HepG2 (cell line): ENCODE data around the gene SLC29A3. TPM values are rescaled to one million over a fixed set of nuclear protein-coding genes. Genes with fewer than 3 reads are reported as not detected.

Experiments used
- ATAC-seq: fragments of 200-7000 bp; cut with Tn5 transposase; 3 replicates; pipeline ENCODE4 v1.9.1; 2020; ENCODE audit warnings: mild to moderate bottlenecking, moderate library complexity
- BruUV-seq: library from RNA; stranded (reverse); fragments of 400-500 nt; replicated peaks from 2 replicates; lab custom pipeline; 2021; lab: Mats Ljungman, UMichigan
- CTCF ChIA-PET: fragments of 300-600 bp; formaldehyde crosslinking; extraction: SDS; loops from one replicate; lab custom pipeline; 2021; ENCODE audit warnings: low total read pairs, inconsistent platforms, low intra/inter-chr PET ratio; lab: Yijun Ruan, JAX
- POLR2A ChIA-PET: fragments of 350-600 bp; sonication (Branson Sonifier 250); formaldehyde crosslinking; loops from one replicate; lab custom pipeline; 2020; ENCODE audit warnings: antibody characterized with exemption, inconsistent platforms; lab: Yijun Ruan, JAX
- DNase-seq: peaks from one replicate; pipeline ENCODE4 v3.0.0-alpha.2; 2015; ENCODE audit warnings: low spot score
- FAIRE-seq: peaks from 3 replicates; lab custom pipeline; 2011; peaks lifted over from hg19 to GRCh38; lab: Jason Lieb, UNC
- H2AFZ ChIP-seq: one replicate; pipeline ENCODE4 v1.6.1; 2011; ENCODE audit warnings: low read length, inconsistent platforms
- H3K27ac ChIP-seq: fragments of 300-600 bp; 3 replicates; pipeline ENCODE4 v1.8.0; 2011; ENCODE audit warnings: mixed run types, mild to moderate bottlenecking, mixed read lengths, low read length, inconsistent platforms; ENCODE audit not compliant: insufficient read depth; ENCODE audit errors: extremely low read length
- H3K27me3 ChIP-seq, 2 experiments: fragments of 200-600 bp in 1 of 2; 2 replicates in 1 of 2; 3 replicates in 1 of 2; pipeline versions ENCODE4 v1.6.0 to v1.8.0; 2011; ENCODE audit warnings: low read length in 2 of 2, mild to moderate bottlenecking in 2 of 2, moderate library complexity in 2 of 2, inconsistent platforms in 1 of 2; ENCODE audit not compliant: insufficient read depth in 2 of 2, control insufficient read depth in 1 of 2
- H3K36me3 ChIP-seq, 2 experiments: fragments of 200-600 bp in 1 of 2; replicated peaks in 1 of 2; 2 replicates in 1 of 2; 3 replicates in 1 of 2; pipeline versions ENCODE4 v1.5.1 to v1.8.0; 2011; ENCODE audit warnings: low read length in 2 of 2, inconsistent platforms in 1 of 2; ENCODE audit not compliant: insufficient read depth in 2 of 2, control insufficient read depth in 1 of 2
- H3K4me1 ChIP-seq: 2 replicates; pipeline ENCODE4 v1.5.1; 2012; ENCODE audit warnings: low read length, inconsistent platforms; ENCODE audit not compliant: insufficient read depth
- H3K4me2 ChIP-seq: 2 replicates; pipeline ENCODE4 v1.6.0; 2011; ENCODE audit warnings: low read depth, low read length, inconsistent platforms
- H3K4me3 ChIP-seq, 3 experiments: fragments of 200-600 bp in 1 of 3; sonication (generic), shearing (Covaris generic) in 1 of 3; replicated peaks in 1 of 3; 2 replicates each; pipeline ENCODE4 v1.5.1; 2011 to 2016; ENCODE audit warnings: low read length in 3 of 3, inconsistent platforms in 2 of 3, low read depth in 2 of 3, mild to moderate bottlenecking in 2 of 3, control low read depth in 1 of 3, mixed read lengths in 1 of 3; ENCODE audit not compliant: insufficient read depth in 1 of 3
- H3K79me2 ChIP-seq: one replicate; pipeline ENCODE4 v1.6.1; 2011; ENCODE audit warnings: low read length, inconsistent platforms; ENCODE audit not compliant: insufficient read depth
- H3K9ac ChIP-seq: 2 replicates; pipeline ENCODE4 v1.6.0; 2011; ENCODE audit warnings: mild to moderate bottlenecking, low read depth, low read length, inconsistent platforms; ENCODE audit not compliant: insufficient read depth
- H3K9me3 ChIP-seq: 2 replicates; pipeline ENCODE4 v1.5.1; 2012; ENCODE audit warnings: mild to moderate bottlenecking, low read length
- H4K20me1 ChIP-seq: 2 replicates; pipeline ENCODE4 v1.6.0; 2011; ENCODE audit warnings: inconsistent platforms, mild to moderate bottlenecking, low read length, moderate library complexity; ENCODE audit not compliant: insufficient read depth
- ARID2 ChIP-seq: sonication (generic); formaldehyde crosslinking; IDR thresholded peaks from 2 replicates; pipeline ENCODE4 v1.8.1; 2022; ENCODE audit warnings: mild to moderate bottlenecking, missing genetic modification reagents, borderline replicate concordance
- CENPT ChIP-seq: sonication (generic); formaldehyde crosslinking; IDR thresholded peaks from 2 replicates; pipeline ENCODE4 v1.8.0; 2022; ENCODE audit warnings: low read depth, mild to moderate bottlenecking, moderate library complexity, missing genetic modification reagents
- E2F2 ChIP-seq: sonication (generic); formaldehyde crosslinking; IDR thresholded peaks from 2 replicates; pipeline ENCODE4 v1.4.0; 2020; ENCODE audit warnings: missing genetic modification reagents, borderline replicate concordance
- HINFP ChIP-seq: sonication (generic); formaldehyde crosslinking; IDR thresholded peaks from 2 replicates; pipeline ENCODE4 v1.4.0; 2020; ENCODE audit warnings: low read depth, mild to moderate bottlenecking, missing genetic modification reagents
- KLF12 ChIP-seq: sonication (generic); formaldehyde crosslinking; IDR thresholded peaks from 2 replicates; pipeline ENCODE4 v1.4.0; 2020; ENCODE audit warnings: missing genetic modification reagents, borderline replicate concordance
- KLF13 ChIP-seq: sonication (generic); formaldehyde crosslinking; IDR thresholded peaks from 2 replicates; pipeline ENCODE4 v1.4.0; 2020; ENCODE audit warnings: mild to moderate bottlenecking, missing genetic modification reagents
- NCOA2 ChIP-seq: sonication (generic); formaldehyde crosslinking; IDR thresholded peaks from 2 replicates; pipeline ENCODE4 v1.8.0; 2022; ENCODE audit warnings: inconsistent platforms
- RAD51 ChIP-seq: fragments of 450-650 bp; IDR thresholded peaks from 2 replicates; pipeline ENCODE4 v1.6.1; 2016; ENCODE audit warnings: borderline replicate concordance
- SMARCE1 ChIP-seq: fragments of 450-650 bp; IDR thresholded peaks from 2 replicates; pipeline ENCODE4 v1.6.1; 2017; ENCODE audit warnings: borderline replicate concordance
- SNAPC2 ChIP-seq: sonication (generic); formaldehyde crosslinking; IDR thresholded peaks from 2 replicates; pipeline ENCODE4 v1.8.1; 2022; ENCODE audit warnings: mild to moderate bottlenecking, missing genetic modification reagents
- ZBTB8A ChIP-seq: sonication (generic); formaldehyde crosslinking; IDR thresholded peaks from 2 replicates; pipeline ENCODE4 v1.4.0; 2020; ENCODE audit warnings: mild to moderate bottlenecking, low read depth, missing genetic modification reagents, borderline replicate concordance
- ZNF280B ChIP-seq: sonication (generic); formaldehyde crosslinking; IDR thresholded peaks from 2 replicates; pipeline ENCODE4 v1.5.0; 2020; ENCODE audit warnings: missing genetic modification reagents, mild to moderate bottlenecking, borderline replicate concordance
- ZNF543 ChIP-seq: sonication (generic); formaldehyde crosslinking; IDR thresholded peaks from 2 replicates; pipeline ENCODE4 v1.4.0; 2020; ENCODE audit warnings: mild to moderate bottlenecking, missing genetic modification reagents
- ZNF552 ChIP-seq: sonication (generic); formaldehyde crosslinking; IDR thresholded peaks from 2 replicates; pipeline ENCODE4 v1.9.0; 2022; ENCODE audit warnings: missing genetic modification reagents, mild to moderate bottlenecking, borderline replicate concordance
- WGBS: methylation state at CpG from one replicate; pipeline ENCODE4 v1.1.6; 2017; ENCODE audit warnings: low lambda C conversion rate; 5-methylcytosine and 5-hydroxymethylcytosine counted together
- in situ Hi-C: cut with HindIII; loops from 2 replicates; pipeline ENCODE4 v1.10.0; 2017; ENCODE audit warnings: low pct_unique_long_range_greater_than_20kb; ENCODE audit not compliant: extremely low pct_ligation_motif_present
- intact Hi-C: fragments of 100-400 bp; cut with micrococcal nuclease; formaldehyde crosslinking; loops from one replicate; pipeline ENCODE4 v1.10.0; 2022; ENCODE audit not compliant: unreplicated experiment
- polyA plus RNA-seq, 8 experiments: library from polyadenylated mRNA; depleted of rRNA in 3 of 8; stranded (reverse) in 7 of 8; unstranded in 1 of 8; fragments of >200 nt; fragmentation: Illumina TruSeq in 4 of 8; extraction: Trizol in 4 of 8; gene quantifications; 2 replicates each; pipeline versions ENCODE4 v1.2.1 to v1.2.3, GENCODE V29; 2011 to 2016; ENCODE audit warnings: low read depth in 4 of 8, missing spikeins in 1 of 8, mixed read lengths in 1 of 8; ENCODE audit not compliant: insufficient read depth in 1 of 8
- total RNA-seq, 5 experiments: library from RNA; depleted of rRNA; stranded (reverse); fragments of >200 nt; fragmentation: Illumina TruSeq; extraction: Trizol; gene quantifications; 2 replicates each; pipeline ENCODE4 v1.2.3, GENCODE V29; 2016; ENCODE audit warnings: low read depth in 1 of 5

SLC29A3 gene
- total and polyA plus RNA-seq, 2 of the 13 experiments (the other 11 are each of a cell fraction or from before 2014, with no cell fraction given), result 8.6 to 11.8 TPM

GRCh38 chr10:71331736-71332135, 12.7 kb downstream of the SLC29A3 start:
- no peak for ATAC-seq

GRCh38 chr10:71332466-71332865, 13.4 kb downstream of the SLC29A3 start:
- POLR2A ChIA-PET, result interaction anchor here (2.5 to 16.7 kb wide), 4 partner anchors 7 to 15 kb away, joined by 14 to 210 read pairs (median 51); partner anchors contain the start of gene SLC29A3
- intact Hi-C loops (no loop called here), in situ Hi-C loops (loop anchor here (25.0 kb wide), 1 partner anchor 705 kb away; no protein-coding TSS in a partner anchor)
- Histone ChIP-seq H3K79me2 (peaks cover 17% of the 10 kb centered on the region), H3K4me3 (no peak overlapping the region), H4K20me1 (no peaks in the 10 kb centered on the region), H3K9me3 (no peaks in the 10 kb centered on the region), H3K36me3 (peaks cover 12 to 17% of the 10 kb centered on the region in 2 experiments), H3K27me3 (no peaks in the 10 kb centered on the region), H3K9ac (0 out of 2 replicates have a peak overlapping the region, but pooled peaks have one; percentile 67), H3K4me2 (0 out of 2 replicates have a peak overlapping the region, but pooled peaks have one; percentile 82), H2AFZ (no peak overlapping the region), H3K27ac (peak overlapping the region; percentile 92), H3K4me1 (peaks cover 81% of the 10 kb centered on the region)
- FAIRE-seq (no peak), DNase-seq (no peak), ATAC-seq (no peak)
- no TSS peak for BruUV-seq
- TF ChIP-seq RAD51 (no peak), ZNF543 (no peak), ZBTB8A (CRISPR knock-in tag) (no peak), ARID2 (CRISPR knock-in tag) (0 out of 2 replicates have a peak, but pooled peaks have one; percentile 20), SMARCE1 (no peak), E2F2 (no peak), ZNF280B (no peak), KLF12 (CRISPR knock-in tag) (no peak), NCOA2 (no peak)
- CTCF ChIA-PET, result no interaction called here
- WGBS, result 92% methylated on average over 5 of the region's 5 CpGs

More at GRCh38 chr10:71331736-71332135, 12.7 kb downstream of the SLC29A3 start:
- H4K20me1 ChIP-seq, result no peaks in the 10 kb centered on the region
- no peaks in the 10 kb centered on the region for H3K9me3 ChIP-seq
- POLR2A ChIA-PET, result interaction anchor here (0.8 to 16.7 kb wide), 4 partner anchors 8 to 45 kb away, joined by 3 to 210 read pairs (median 10); partner anchors contain the start of gene SLC29A3
- peaks cover 17% of the 10 kb centered on the region for H3K79me2 ChIP-seq
- H3K27me3 ChIP-seq, result no peaks in the 10 kb centered on the region
- TF ChIP-seq CENPT (CRISPR knock-in tag) (no peak), HINFP (CRISPR knock-in tag) (no peak), KLF13 (CRISPR knock-in tag) (no peak), ZNF552 (CRISPR knock-in tag) (no peak), SNAPC2 (no peak)
- no peak overlapping the region for H3K9ac ChIP-seq
- H3K4me3 ChIP-seq, result no peak overlapping the region
- CTCF ChIA-PET, result no interaction called here
- peaks cover 12 to 20% of the 10 kb centered on the region in 2 experiments for H3K36me3 ChIP-seq
- FAIRE-seq (no peak), DNase-seq (no peak)
- no TSS peak for BruUV-seq
- intact Hi-C loops (no loop called here), in situ Hi-C loops (loop anchor here (25.0 kb wide), 1 partner anchor 706 kb away; no protein-coding TSS in a partner anchor)
- H3K4me2 ChIP-seq, result no peak overlapping the region
- WGBS, result 83% methylated on average over 4 of the region's 4 CpGs
- H2AFZ ChIP-seq, result no peak overlapping the region
- peaks cover 74% of the 10 kb centered on the region for H3K4me1 ChIP-seq
- H3K27ac ChIP-seq, result no peak overlapping the region
